Measurements from ENCODE around the gene DNAH5. TPM values are rescaled to one million over a fixed set of nuclear protein-coding genes. Genes with fewer than 3 reads are reported as not detected.

DNAH5 gene
- total RNA-seq, 1 experiment from 2014 or later, result 0.14 TPM

- Histone ChIP-seq H3K36me3 (ENCODE audit: control insufficient read depth, insufficient read depth, low read length) (no peaks in the 10 kb centered on the region), H3K4me3 (ENCODE audit: low read depth, low read length) (no peak overlapping the region), H3K27me3 (replicated peaks; ENCODE audit: control insufficient read depth, insufficient read depth, low read length) (no peaks in the 10 kb centered on the region), H3K9me3 (no peaks in the 10 kb centered on the region), H3K4me1 (peaks cover 17% of the 10 kb centered on the region)
- no peak overlapping the region for H3K4me3 Mint-ChIP-seq (ENCODE audit: unreplicated experiment)
- H3K36me3 Mint-ChIP-seq (ENCODE audit: insufficient read depth, unreplicated experiment), result no peaks in the 10 kb centered on the region
- TF ChIP-seq CTCF (IDR thresholded peaks at IDR 0.05; ENCODE audit: insufficient read depth in 1 of 2, low read depth in 1 of 2, low read length in 1 of 2, severe bottlenecking in 1 of 2, unreplicated experiment in 1 of 2), result no peak
- no TSS peak for BruUV-seq (replicated peaks)
- no peak for DNase-seq
- H3K9me3 Mint-ChIP-seq (ENCODE audit: unreplicated experiment), result peaks cover 11% of the 10 kb centered on the region
- H3K27me3 Mint-ChIP-seq (ENCODE audit: insufficient read depth, unreplicated experiment), result no peaks in the 10 kb centered on the region
- ChIA-PET POLR2A (no interaction called here), CTCF (no interaction called here)
- intact Hi-C loops (cut with micrococcal nuclease; ENCODE audit: unreplicated experiment), result no loop called here
- peaks cover 15% of the 10 kb centered on the region for H3K4me1 Mint-ChIP-seq (ENCODE audit: low read depth, unreplicated experiment)
- no peak overlapping the region for H3K27ac Mint-ChIP-seq (ENCODE audit: unreplicated experiment)
These were observed 245.6 kb downstream of the DNAH5 start for GRCh38 chr5:13698885-13699284.

- no peaks in the 10 kb centered on the region for H3K9me3 ChIP-seq
- peak; percentile 65 to 73 for DNase-seq
- TF ChIP-seq CTCF (IDR thresholded peaks at IDR 0.05; ENCODE audit: insufficient read depth in 1 of 2, low read depth in 1 of 2, low read length in 1 of 2, severe bottlenecking in 1 of 2, unreplicated experiment in 1 of 2), result peak; percentile 49 to 56
- H3K36me3 ChIP-seq (ENCODE audit: control insufficient read depth, insufficient read depth, low read length), result no peaks in the 10 kb centered on the region
- intact Hi-C loops (cut with micrococcal nuclease; ENCODE audit: unreplicated experiment), result loop anchor here (2.0 kb wide), 1 partner anchor 68 kb away; no protein-coding TSS in a partner anchor
- peak overlapping the region; percentile 10; the same call in 1 of the 2 replicates for H3K4me3 ChIP-seq (ENCODE audit: low read depth, low read length)
- Mint-ChIP-seq H3K9me3 (ENCODE audit: unreplicated experiment) (peaks cover 11% of the 10 kb centered on the region), H3K4me3 (ENCODE audit: unreplicated experiment) (peak overlapping the region; percentile 62), H3K27me3 (ENCODE audit: insufficient read depth, unreplicated experiment) (peaks cover 3% of the 10 kb centered on the region), H3K4me1 (ENCODE audit: low read depth, unreplicated experiment) (peaks cover 15% of the 10 kb centered on the region), H3K36me3 (ENCODE audit: insufficient read depth, unreplicated experiment) (no peaks in the 10 kb centered on the region), H3K27ac (ENCODE audit: unreplicated experiment) (no peak overlapping the region)
- H3K4me1 ChIP-seq, result peaks cover 17% of the 10 kb centered on the region
- ChIA-PET CTCF (interaction anchor here (0.6 kb wide), 1 partner anchor 82 kb away, joined by 3 read pairs; no protein-coding TSS in a partner anchor), POLR2A (no interaction called here)
- H3K27me3 ChIP-seq (replicated peaks; ENCODE audit: control insufficient read depth, insufficient read depth, low read length), result no peaks in the 10 kb centered on the region
- no TSS peak for BruUV-seq (replicated peaks)
These were observed 249.3 kb downstream of the DNAH5 start for GRCh38 chr5:13695076-13695712.

GRCh38 chr5:13692172-13692571 lies 252.3 kb downstream of the DNAH5 start:
- H3K4me1 Mint-ChIP-seq (ENCODE audit: low read depth, unreplicated experiment), result peaks cover 15% of the 10 kb centered on the region
- H3K27me3 Mint-ChIP-seq (ENCODE audit: insufficient read depth, unreplicated experiment), result peaks cover 3% of the 10 kb centered on the region
- H3K36me3 ChIP-seq (ENCODE audit: control insufficient read depth, insufficient read depth, low read length), result no peaks in the 10 kb centered on the region
- no peaks in the 10 kb centered on the region for H3K27me3 ChIP-seq (replicated peaks; ENCODE audit: control insufficient read depth, insufficient read depth, low read length)
- H3K4me3 ChIP-seq (ENCODE audit: low read depth, low read length), result no peak overlapping the region
- no peak overlapping the region for H3K27ac Mint-ChIP-seq (ENCODE audit: unreplicated experiment)
- no TSS peak for BruUV-seq (replicated peaks)
- H3K9me3 Mint-ChIP-seq (ENCODE audit: unreplicated experiment), result peaks cover 13% of the 10 kb centered on the region
- no peak for DNase-seq
- ChIA-PET CTCF (no interaction called here), POLR2A (no interaction called here)
- TF ChIP-seq CTCF (IDR thresholded peaks at IDR 0.05; ENCODE audit: insufficient read depth in 1 of 2, low read depth in 1 of 2, low read length in 1 of 2, severe bottlenecking in 1 of 2, unreplicated experiment in 1 of 2), result no peak
- no peaks in the 10 kb centered on the region for H3K36me3 Mint-ChIP-seq (ENCODE audit: insufficient read depth, unreplicated experiment)
- peaks cover 7% of the 10 kb centered on the region for H3K9me3 ChIP-seq
- H3K4me3 Mint-ChIP-seq (ENCODE audit: unreplicated experiment), result no peak overlapping the region
- intact Hi-C loops (cut with micrococcal nuclease; ENCODE audit: unreplicated experiment), result no loop called here
- H3K4me1 ChIP-seq, result peaks cover 17% of the 10 kb centered on the region
